ENCODE measurements around the gene ASIC4.

ASIC4 gene

GRCh38 chr2:219567131-219567530, 52.8 kb downstream of the ASIC4 start:
- TF ChIP-seq EZH2phosphoT487 (conservative IDR thresholded peaks at IDR 0.05; ENCODE audit: low read length) (no peak), CTCF (IDR thresholded peaks at IDR 0.05; ENCODE audit: insufficient read depth, low read length, poor library complexity, severe bottlenecking) (no peak)
- Histone ChIP-seq H3K9me3 (ENCODE audit: insufficient read depth, low read length) (no peaks in the 10 kb centered on the region), H3K9me2 (replicated peaks; ENCODE audit: insufficient read depth, low read length) (no peaks in the 10 kb centered on the region), H3F3A (ENCODE audit: insufficient read depth) (no peaks in the 10 kb centered on the region), H3K9ac (ENCODE audit: low read length) (no peak overlapping the region), H3K36me3 (ENCODE audit: low read length) (no peaks in the 10 kb centered on the region), H3K79me2 (ENCODE audit: insufficient read depth, low read length) (no peaks in the 10 kb centered on the region), H4K20me1 (ENCODE audit: low read depth, low read length) (no peaks in the 10 kb centered on the region), H2AFZ (ENCODE audit: low read depth, low read length, severe bottlenecking) (no peak overlapping the region), H3K4me3 (ENCODE audit: insufficient read depth, low read length, poor library complexity, severe bottlenecking) (no peak overlapping the region), H3K27ac (ENCODE audit: low read depth, low read length) (no peak overlapping the region), H3K27me3 (ENCODE audit: low read length) (no peaks in the 10 kb centered on the region), H3K4me2 (ENCODE audit: low read depth, low read length, poor library complexity, severe bottlenecking) (no peak overlapping the region)

GRCh38 chr2:219567791-219568361, 53.6 kb downstream of the ASIC4 start:
- Histone ChIP-seq H3K9me3 (ENCODE audit: insufficient read depth, low read length) (no peaks in the 10 kb centered on the region), H3K36me3 (ENCODE audit: low read length) (no peaks in the 10 kb centered on the region), H3K4me3 (ENCODE audit: insufficient read depth, low read length, poor library complexity, severe bottlenecking) (no peak overlapping the region), H3K4me2 (ENCODE audit: low read depth, low read length, poor library complexity, severe bottlenecking) (no peak overlapping the region), H3K9me2 (replicated peaks; ENCODE audit: insufficient read depth, low read length) (no peaks in the 10 kb centered on the region), H3K27ac (ENCODE audit: low read depth, low read length) (no peak overlapping the region), H4K20me1 (ENCODE audit: low read depth, low read length) (no peaks in the 10 kb centered on the region), H3F3A (ENCODE audit: insufficient read depth) (no peaks in the 10 kb centered on the region), H3K79me2 (ENCODE audit: insufficient read depth, low read length) (no peaks in the 10 kb centered on the region), H3K27me3 (ENCODE audit: low read length) (no peaks in the 10 kb centered on the region), H2AFZ (ENCODE audit: low read depth, low read length, severe bottlenecking) (no peak overlapping the region), H3K9ac (ENCODE audit: low read length) (no peak overlapping the region)
- TF ChIP-seq EZH2phosphoT487 (conservative IDR thresholded peaks at IDR 0.05; ENCODE audit: low read length) (no peak), CTCF (IDR thresholded peaks at IDR 0.05; ENCODE audit: insufficient read depth, low read length, poor library complexity, severe bottlenecking) (no peak)

GRCh38 chr2:219569041-219569440, 54.8 kb downstream of the ASIC4 start:
- Histone ChIP-seq H3F3A (ENCODE audit: insufficient read depth) (no peaks in the 10 kb centered on the region), H3K9me2 (replicated peaks; ENCODE audit: insufficient read depth, low read length) (no peaks in the 10 kb centered on the region), H4K20me1 (ENCODE audit: low read depth, low read length) (no peaks in the 10 kb centered on the region), H3K9ac (ENCODE audit: low read length) (no peak overlapping the region), H3K9me3 (ENCODE audit: insufficient read depth, low read length) (no peaks in the 10 kb centered on the region), H2AFZ (ENCODE audit: low read depth, low read length, severe bottlenecking) (no peak overlapping the region), H3K4me3 (ENCODE audit: insufficient read depth, low read length, poor library complexity, severe bottlenecking) (no peak overlapping the region), H3K27ac (ENCODE audit: low read depth, low read length) (no peak overlapping the region), H3K79me2 (ENCODE audit: insufficient read depth, low read length) (no peaks in the 10 kb centered on the region), H3K27me3 (ENCODE audit: low read length) (no peaks in the 10 kb centered on the region), H3K36me3 (ENCODE audit: low read length) (no peaks in the 10 kb centered on the region), H3K4me2 (ENCODE audit: low read depth, low read length, poor library complexity, severe bottlenecking) (no peak overlapping the region)
- no peak for TF ChIP-seq EZH2phosphoT487 (conservative IDR thresholded peaks at IDR 0.05; ENCODE audit: low read length)
- no peak for TF ChIP-seq CTCF (IDR thresholded peaks at IDR 0.05; ENCODE audit: insufficient read depth, low read length, poor library complexity, severe bottlenecking)
